DMS53 treated with DMSO at 0.1 percent for 48 hours (cell line): ENCODE measurements around the gene NUDCD3.
"Not testable (repeated sequence)": the region's sequence is repeated elsewhere in the genome, so short reads cannot be mapped to it uniquely, and the experiment has no call there.

Source experiments
- DNase-seq: peaks from one replicate; lab custom pipeline; 2025; ENCODE audit not compliant: unreplicated experiment; lab: John Stamatoyannopoulos, UW

Gene NUDCD3

GRCh38 chr7:44518761-44519160 lies 28.3 kb upstream of the NUDCD3 start:
- DNase-seq, result no peak

GRCh38 chr7:44517175-44517574 lies 26.7 kb upstream of the NUDCD3 start:
- DNase-seq, result no peak

- no peak for DNase-seq
Measured at GRCh38 chr7:44515590-44516268, 25.3 kb upstream of the NUDCD3 start.

GRCh38 chr7:44512736-44513135 lies 22.3 kb upstream of the NUDCD3 start:
- DNase-seq, result no peak

- no peak for DNase-seq
Measured at GRCh38 chr7:44511863-44512468, 21.5 kb upstream of the NUDCD3 start.

- no peak for DNase-seq
Measured at GRCh38 chr7:44511236-44511635, 20.8 kb upstream of the NUDCD3 start.

GRCh38 chr7:44508328-44509030 lies 18.0 kb upstream of the NUDCD3 start:
- DNase-seq, result no peak

- DNase-seq, result not testable (repeated sequence)
Measured at GRCh38 chr7:44506592-44507288, 16.3 kb upstream of the NUDCD3 start.

GRCh38 chr7:44505595-44505994 lies 15.1 kb upstream of the NUDCD3 start:
- DNase-seq, result no peak

- no peak for DNase-seq
Measured at GRCh38 chr7:44498230-44498954, 7.9 kb upstream of the NUDCD3 start.

- DNase-seq, result no peak
Measured at GRCh38 chr7:44497155-44498027, 6.9 kb upstream of the NUDCD3 start.

- DNase-seq, result no peak
Measured at GRCh38 chr7:44496385-44496784, 5.9 kb upstream of the NUDCD3 start.

GRCh38 chr7:44494960-44495359 lies 4.5 kb upstream of the NUDCD3 start:
- no peak for DNase-seq

- DNase-seq, result no peak
Measured at GRCh38 chr7:44491229-44491628, 771 bp upstream of the NUDCD3 start.

GRCh38 chr7:44489955-44490350 lies 505 bp downstream of the NUDCD3 start:
- no peak for DNase-seq

- no peak for DNase-seq
Measured at GRCh38 chr7:44488955-44489354, 1.5 kb downstream of the NUDCD3 start.

GRCh38 chr7:44486693-44487092 lies 3.8 kb downstream of the NUDCD3 start:
- no peak for DNase-seq

GRCh38 chr7:44486001-44486400 lies 4.5 kb downstream of the NUDCD3 start:
- DNase-seq, result no peak

- no peak for DNase-seq
Measured at GRCh38 chr7:44484482-44485313, 5.8 kb downstream of the NUDCD3 start.
